Left ventricle myocardium inferior (tissue), 1 donor: ENCODE results near the gene EEF2. TPM values are rescaled to one million over a fixed set of nuclear protein-coding genes. Genes with fewer than 3 reads are reported as not detected.
A peak's percentile ranks its signal among the peaks of the same experiment; 100 is the strongest.

Experiments used
- DNase-seq: peaks from one replicate; pipeline ENCODE4 v3.0.0-alpha.2; 2020
- H3K27ac ChIP-seq: fragments of 200-600 bp; replicated peaks from 2 replicates; pipeline ENCODE4 v1.8.0; 2021
- H3K27me3 ChIP-seq: fragments of 200-600 bp; 2 replicates; pipeline ENCODE4 v1.8.0; 2021; ENCODE audit warnings: low read depth
- H3K36me3 ChIP-seq: fragments of 200-600 bp; 2 replicates; pipeline ENCODE4 v1.8.0; 2021
- H3K4me1 ChIP-seq: fragments of 200-600 bp; 2 replicates; pipeline ENCODE4 v1.8.0; 2021
- H3K4me3 ChIP-seq: fragments of 200-600 bp; 2 replicates; pipeline ENCODE4 v1.8.0; 2021; ENCODE audit warnings: mild to moderate bottlenecking, moderate library complexity
- H3K9me3 ChIP-seq: fragments of 200-600 bp; replicated peaks from 2 replicates; pipeline ENCODE4 v1.8.0; 2021
- CTCF ChIP-seq: fragments of 200-600 bp; IDR thresholded peaks from 2 replicates; pipeline ENCODE4 v1.8.0; 2021; ENCODE audit warnings: antibody characterized with exemption, mild to moderate bottlenecking, borderline replicate concordance
- intact Hi-C: fragments of 100-400 bp; cut with micrococcal nuclease; formaldehyde crosslinking; loops from one replicate; pipeline ENCODE4 v1.11.0; 2022
- total RNA-seq: library from RNA; stranded (reverse); fragmentation: NEBNext Ultra II Directional; extraction: Animal tissue kit (Norgen Biotek cat#: 25700); gene quantifications from one replicate; pipeline ENCODE4 v1.2.1, GENCODE V29; 2021
- donor health status: DM: no; HTN: yes; CAD: no; lungs with severe emphysema.

Gene EEF2
- total RNA-seq, 1 donor from 2014 or later = 2,303 TPM

GRCh38 chr19:3984584-3984907 is 717 bp downstream of the EEF2 start:
- H3K4me3 ChIP-seq = peak overlapping the region; percentile 88
- H3K4me1 ChIP-seq = peaks cover 70% of the 10 kb centered on the region
- H3K27me3 ChIP-seq = no peaks in the 10 kb centered on the region
- peak overlapping the region; percentile 93 for H3K27ac ChIP-seq
- no peak for TF ChIP-seq CTCF
- DNase-seq = no peak
- intact Hi-C loops = loop anchor here (10.0 kb wide), 1 partner anchor 150 kb away; no protein-coding TSS in a partner anchor
- no peaks in the 10 kb centered on the region for H3K9me3 ChIP-seq
- H3K36me3 ChIP-seq = peaks cover 50% of the 10 kb centered on the region

GRCh38 chr19:3983936-3984583 is 1.2 kb downstream of the EEF2 start:
- peak overlapping the region; percentile 88 for H3K4me3 ChIP-seq
- no peak for TF ChIP-seq CTCF
- H3K27me3 ChIP-seq = no peaks in the 10 kb centered on the region
- DNase-seq = no peak
- peaks cover 55% of the 10 kb centered on the region for H3K36me3 ChIP-seq
- H3K4me1 ChIP-seq = peaks cover 70% of the 10 kb centered on the region
- intact Hi-C loops = loop anchor here (10.0 kb wide), 1 partner anchor 151 kb away; no protein-coding TSS in a partner anchor
- H3K27ac ChIP-seq = peak overlapping the region; percentile 93
- H3K9me3 ChIP-seq = no peaks in the 10 kb centered on the region

- TF ChIP-seq CTCF = no peak
- Histone ChIP-seq H3K36me3 (peaks cover 60% of the 10 kb centered on the region), H3K4me3 (peak overlapping the region; percentile 88), H3K27me3 (no peaks in the 10 kb centered on the region), H3K27ac (peak overlapping the region; percentile 93), H3K9me3 (no peaks in the 10 kb centered on the region), H3K4me1 (peaks cover 70% of the 10 kb centered on the region)
- intact Hi-C loops = loop anchor here (10.0 kb wide), 1 partner anchor 151 kb away; no protein-coding TSS in a partner anchor
- DNase-seq = no peak
These were observed 1.7 kb downstream of the EEF2 start for GRCh38 chr19:3983542-3983914.

- TF ChIP-seq CTCF = no peak
- no peaks in the 10 kb centered on the region for H3K9me3 ChIP-seq
- peaks cover 66% of the 10 kb centered on the region for H3K36me3 ChIP-seq
- H3K4me1 ChIP-seq = peaks cover 68% of the 10 kb centered on the region
- H3K27ac ChIP-seq = peak overlapping the region; percentile 93
- H3K4me3 ChIP-seq = peak overlapping the region; percentile 88
- H3K27me3 ChIP-seq = no peaks in the 10 kb centered on the region
- intact Hi-C loops = loop anchor here (10.0 kb wide), 1 partner anchor 152 kb away; no protein-coding TSS in a partner anchor
- no peak for DNase-seq
These were observed 2.3 kb downstream of the EEF2 start for GRCh38 chr19:3982701-3983541.

GRCh38 chr19:3981736-3982681 is 3.3 kb downstream of the EEF2 start:
- Histone ChIP-seq H3K27me3 (no peaks in the 10 kb centered on the region), H3K9me3 (no peaks in the 10 kb centered on the region), H3K27ac (no peak overlapping the region), H3K4me3 (no peak overlapping the region), H3K36me3 (peaks cover 75% of the 10 kb centered on the region), H3K4me1 (peaks cover 64% of the 10 kb centered on the region)
- no peak for TF ChIP-seq CTCF
- intact Hi-C loops = loop anchor here (10.0 kb wide), 1 partner anchor 153 kb away; no protein-coding TSS in a partner anchor
- no peak for DNase-seq
